Measurements from ENCODE around the gene MAP2K5. TPM values are rescaled to one million over a fixed set of nuclear protein-coding genes. Genes with fewer than 3 reads are reported as not detected.

Gene MAP2K5
- total RNA-seq, 4 donors from 2014 or later: 8.0 to 14.0 (median 9.1) TPM

DNA sequence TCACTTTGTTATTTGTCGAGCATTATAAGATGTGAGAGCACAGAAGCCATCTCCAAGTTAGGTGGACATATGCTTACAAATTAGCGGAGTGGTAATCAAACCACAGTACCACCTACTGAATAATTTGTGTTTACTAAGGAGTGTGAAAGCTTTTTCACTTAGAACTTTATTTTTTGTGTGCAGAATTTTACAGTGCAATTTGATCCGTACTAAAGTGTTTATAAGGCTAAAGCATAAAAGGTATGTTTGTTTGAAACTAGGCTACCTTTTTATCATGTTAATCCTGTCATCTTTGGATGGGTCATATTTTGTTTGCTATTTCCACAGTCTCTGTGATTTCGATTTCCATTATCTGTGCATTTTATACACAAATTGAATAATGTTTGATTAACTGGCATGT lies 37.5 kb downstream of the MAP2K5 start:
- intact Hi-C loops (cut with DNase I; ENCODE audit: low total_unique reads): no loop called here
- no peak overlapping the region for H3K4me3 ChIP-seq (ENCODE audit: low read depth, poor library complexity, severe bottlenecking)
- WGBS, 2 donors: 90 to 94% methylated on average over 4 of the region's 4 CpGs
- DNase-seq (ENCODE audit: low spot score in 2 of 2): no peak
- TF ChIP-seq, protein P1, sequence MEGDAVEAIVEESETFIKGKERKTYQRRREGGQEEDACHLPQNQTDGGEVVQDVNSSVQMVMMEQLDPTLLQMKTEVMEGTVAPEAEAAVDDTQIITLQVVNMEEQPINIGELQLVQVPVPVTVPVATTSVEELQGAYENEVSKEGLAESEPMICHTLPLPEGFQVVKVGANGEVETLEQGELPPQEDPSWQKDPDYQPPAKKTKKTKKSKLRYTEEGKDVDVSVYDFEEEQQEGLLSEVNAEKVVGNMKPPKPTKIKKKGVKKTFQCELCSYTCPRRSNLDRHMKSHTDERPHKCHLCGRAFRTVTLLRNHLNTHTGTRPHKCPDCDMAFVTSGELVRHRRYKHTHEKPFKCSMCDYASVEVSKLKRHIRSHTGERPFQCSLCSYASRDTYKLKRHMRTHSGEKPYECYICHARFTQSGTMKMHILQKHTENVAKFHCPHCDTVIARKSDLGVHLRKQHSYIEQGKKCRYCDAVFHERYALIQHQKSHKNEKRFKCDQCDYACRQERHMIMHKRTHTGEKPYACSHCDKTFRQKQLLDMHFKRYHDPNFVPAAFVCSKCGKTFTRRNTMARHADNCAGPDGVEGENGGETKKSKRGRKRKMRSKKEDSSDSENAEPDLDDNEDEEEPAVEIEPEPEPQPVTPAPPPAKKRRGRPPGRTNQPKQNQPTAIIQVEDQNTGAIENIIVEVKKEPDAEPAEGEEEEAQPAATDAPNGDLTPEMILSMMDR (IDR thresholded peaks at IDR 0.05): no peak
- no peak for TF ChIP-seq POLR2A (IDR thresholded peaks at IDR 0.05)

DNA sequence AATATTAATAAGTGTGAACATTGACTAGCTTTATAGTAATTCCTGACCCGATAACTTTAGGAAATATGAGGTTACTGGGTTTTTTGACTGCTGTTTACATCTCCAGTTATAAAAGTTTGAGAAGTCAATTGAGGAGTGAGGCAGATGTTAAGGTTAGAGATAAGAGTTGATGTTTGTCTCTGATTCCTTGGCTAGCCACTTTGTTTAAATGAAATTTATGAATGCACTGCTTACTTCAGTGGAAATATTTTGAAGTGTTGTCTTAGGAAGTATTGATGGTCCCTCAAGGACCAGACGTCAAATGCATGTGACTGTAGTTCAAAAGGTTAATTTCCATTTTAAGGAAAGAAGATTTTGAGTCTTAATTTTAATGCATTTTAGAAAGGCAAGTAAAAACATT lies 41.7 kb downstream of the MAP2K5 start:
- no peak for DNase-seq (ENCODE audit: low spot score in 2 of 2)
- intact Hi-C loops (cut with DNase I; ENCODE audit: low total_unique reads): no loop called here
- 93 to 94% methylated on average over 2 of the region's 2 CpGs for WGBS, 2 donors
- TF ChIP-seq, protein P1 (IDR thresholded peaks at IDR 0.05): no peak
- no peak for TF ChIP-seq POLR2A (IDR thresholded peaks at IDR 0.05)
- no peak overlapping the region for H3K4me3 ChIP-seq (ENCODE audit: low read depth, poor library complexity, severe bottlenecking)

DNA sequence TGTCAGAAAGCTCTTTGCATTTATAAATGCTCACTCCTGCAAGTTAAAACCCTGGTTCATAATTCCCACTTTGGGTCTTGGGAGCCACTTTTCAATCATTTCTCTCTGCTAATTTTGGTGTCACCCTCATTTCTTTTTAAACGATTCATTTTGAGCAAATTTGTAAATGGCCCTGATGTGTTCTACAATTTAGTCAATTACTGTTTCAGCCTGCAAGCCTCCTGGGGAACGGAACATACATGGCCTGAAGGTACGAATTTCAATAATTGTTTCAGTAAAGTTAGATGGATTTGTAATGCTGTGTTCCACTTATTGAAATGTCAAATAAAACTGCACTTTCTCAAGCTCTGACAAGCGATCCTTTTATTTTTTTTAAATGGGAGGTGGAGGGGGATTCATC lies 43.2 kb downstream of the MAP2K5 start:
- intact Hi-C loops (cut with DNase I; ENCODE audit: low total_unique reads): no loop called here
- TF ChIP-seq, protein P1 (IDR thresholded peaks at IDR 0.05): no peak
- no peak for TF ChIP-seq POLR2A (IDR thresholded peaks at IDR 0.05)
- DNase-seq (ENCODE audit: low spot score in 2 of 2): no peak
- 90 to 91% methylated on average over 4 of the region's 4 CpGs for WGBS, 2 donors
- no peak overlapping the region for H3K4me3 ChIP-seq (ENCODE audit: low read depth, poor library complexity, severe bottlenecking)

DNA sequence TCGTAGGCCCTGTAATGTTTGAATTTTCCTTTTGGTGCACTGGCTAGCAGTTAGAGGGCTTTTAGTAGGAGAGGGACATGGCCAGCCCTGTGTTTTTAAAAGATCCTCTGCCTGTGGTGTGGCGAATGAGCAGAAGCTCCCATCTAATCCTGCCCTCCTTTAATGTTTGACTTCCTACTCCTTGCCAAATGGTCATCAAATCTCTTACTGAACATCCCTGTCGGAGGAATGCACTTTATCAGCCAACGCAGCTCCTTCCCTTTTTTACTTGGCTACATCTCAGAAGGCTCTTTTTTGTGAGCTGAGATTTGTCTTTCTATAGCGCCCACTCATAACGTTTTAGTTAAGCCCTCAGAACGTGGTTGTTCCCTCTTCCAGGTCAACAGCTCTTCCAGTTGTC lies 44.8 kb downstream of the MAP2K5 start:
- WGBS, 2 donors: 74 to 82% methylated on average over 7 of the region's 7 CpGs
- no peak for DNase-seq (ENCODE audit: low spot score in 2 of 2)
- no peak overlapping the region for H3K4me3 ChIP-seq (ENCODE audit: low read depth, poor library complexity, severe bottlenecking)
- TF ChIP-seq, protein P1 (IDR thresholded peaks at IDR 0.05): no peak
- TF ChIP-seq POLR2A (IDR thresholded peaks at IDR 0.05): no peak
- intact Hi-C loops (cut with DNase I; ENCODE audit: low total_unique reads): no loop called here

DNA sequence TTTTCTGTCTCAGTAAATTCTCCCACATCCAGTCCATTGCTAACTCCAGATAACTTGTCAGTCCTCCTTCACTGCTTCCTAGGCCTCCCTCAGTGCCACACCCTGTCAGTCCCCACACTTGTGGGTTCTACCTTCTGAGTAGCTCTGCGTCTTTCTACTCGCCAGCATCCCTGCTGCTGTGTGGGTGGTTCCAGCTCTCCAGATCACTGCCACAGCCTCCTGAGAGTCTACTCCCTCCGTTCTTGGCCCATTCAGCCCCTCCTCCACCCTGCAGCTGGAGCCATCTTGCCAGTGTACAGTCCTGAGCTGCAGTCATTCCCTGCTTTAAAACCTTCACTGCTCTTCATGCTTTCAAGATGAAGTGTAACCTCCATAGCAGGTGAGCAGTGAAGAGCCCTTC lies 45.3 kb downstream of the MAP2K5 start:
- no peak overlapping the region for H3K4me3 ChIP-seq (ENCODE audit: low read depth, poor library complexity, severe bottlenecking)
- intact Hi-C loops (cut with DNase I; ENCODE audit: low total_unique reads): no loop called here
- TF ChIP-seq, protein P1 (IDR thresholded peaks at IDR 0.05): no peak
- WGBS, 2 donors: 74 to 81% methylated on average over 3 of the region's 3 CpGs
- no peak for DNase-seq (ENCODE audit: low spot score in 2 of 2)

DNA sequence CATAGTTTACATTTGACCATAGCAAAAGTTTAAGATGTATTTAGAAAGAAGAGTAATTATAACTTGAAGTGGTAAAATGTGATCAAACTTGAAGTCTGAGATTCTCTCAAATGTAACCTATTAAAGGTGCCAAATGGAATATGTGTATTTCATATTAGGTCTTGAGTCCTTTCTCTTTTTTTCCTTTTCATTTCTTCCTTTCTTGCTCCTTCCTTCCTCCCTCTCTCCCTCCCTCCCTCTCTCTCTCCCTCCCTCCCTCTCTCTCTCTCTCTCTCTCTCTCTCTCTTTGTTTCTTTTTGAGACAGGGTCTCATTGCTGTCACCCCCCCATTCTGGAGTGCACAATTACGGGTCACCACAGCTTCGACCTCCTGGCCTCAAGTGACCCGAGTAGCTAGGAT lies 47.7 kb downstream of the MAP2K5 start:
- no peak for TF ChIP-seq POLR2A (IDR thresholded peaks at IDR 0.05)
- TF ChIP-seq, protein P1 (IDR thresholded peaks at IDR 0.05): no peak
- DNase-seq (ENCODE audit: low spot score in 2 of 2): no peak
- WGBS, 2 donors: 98% methylated on average over 3 of the region's 3 CpGs
- intact Hi-C loops (cut with DNase I; ENCODE audit: low total_unique reads): no loop called here
- H3K4me3 ChIP-seq (ENCODE audit: low read depth, poor library complexity, severe bottlenecking): no peak overlapping the region
